ENCODE results near the gene SNCB.

SNCB gene

GRCh38 chr5:176643491-176644219, 13.3 kb upstream of the SNCB start:
- no peak for DNase-seq

GRCh38 chr5:176642675-176643490, 12.5 kb upstream of the SNCB start:
- DNase-seq = no peak

- no peak for DNase-seq
These were observed 10.3 kb upstream of the SNCB start for GRCh38 chr5:176640616-176641015.

GRCh38 chr5:176639981-176640380, 9.6 kb upstream of the SNCB start:
- DNase-seq = no peak

GRCh38 chr5:176639208-176639607, 8.9 kb upstream of the SNCB start:
- no peak for DNase-seq

- DNase-seq = no peak
These were observed 8.1 kb upstream of the SNCB start for GRCh38 chr5:176638437-176638836.

- DNase-seq = no peak
These were observed 7.2 kb upstream of the SNCB start for GRCh38 chr5:176637556-176637955.

- DNase-seq = no peak
These were observed 6.1 kb upstream of the SNCB start for GRCh38 chr5:176636426-176636825.

- DNase-seq = no peak
These were observed 3.3 kb upstream of the SNCB start for GRCh38 chr5:176633598-176633997.

GRCh38 chr5:176632745-176633144, 2.4 kb upstream of the SNCB start:
- DNase-seq = no peak

- no peak for DNase-seq
These were observed 1.3 kb upstream of the SNCB start for GRCh38 chr5:176631383-176632200.

GRCh38 chr5:176630681-176631222, 418 bp upstream of the SNCB start:
- DNase-seq = no peak

GRCh38 chr5:176629317-176629852, 949 bp downstream of the SNCB start:
- DNase-seq = no peak

GRCh38 chr5:176628406-176629228, 1.7 kb downstream of the SNCB start:
- DNase-seq = no peak

GRCh38 chr5:176627582-176627981, 2.8 kb downstream of the SNCB start:
- no peak for DNase-seq

GRCh38 chr5:176626876-176627236, 3.5 kb downstream of the SNCB start:
- no peak for DNase-seq

- no peak for DNase-seq
These were observed 4.1 kb downstream of the SNCB start for GRCh38 chr5:176625966-176626875.

- DNase-seq = no peak
These were observed 4.8 kb downstream of the SNCB start for GRCh38 chr5:176625512-176625911.

- no peak for DNase-seq
These were observed 5.4 kb downstream of the SNCB start for GRCh38 chr5:176624938-176625337.

GRCh38 chr5:176624142-176624541, 6.2 kb downstream of the SNCB start:
- no peak for DNase-seq

GRCh38 chr5:176621661-176622079, 8.7 kb downstream of the SNCB start:
- no peak for DNase-seq

Data from CD4-positive, alpha-beta T cell treated with Interferon gamma for 1 hour (primary cell).